ENCODE results near the gene CLTRN.
"Not testable (repeated sequence)": the region's sequence is repeated elsewhere in the genome, so short reads cannot be mapped to it uniquely, and the experiment has no call there.

Gene CLTRN, protein sequence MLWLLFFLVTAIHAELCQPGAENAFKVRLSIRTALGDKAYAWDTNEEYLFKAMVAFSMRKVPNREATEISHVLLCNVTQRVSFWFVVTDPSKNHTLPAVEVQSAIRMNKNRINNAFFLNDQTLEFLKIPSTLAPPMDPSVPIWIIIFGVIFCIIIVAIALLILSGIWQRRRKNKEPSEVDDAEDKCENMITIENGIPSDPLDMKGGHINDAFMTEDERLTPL

GRCh38 chrX:15664487-15665444 lies at the start of gene CLTRN:
Gene CLTRN, minus strand, starts transcription at chrX:15664805. Its CDS starts 30 bp downstream, at chrX:15664775.
- Histone ChIP-seq H3K4me2 (no peak within 1 kb of the TSS), H3K9ac (no peak within 1 kb of the TSS), H3K36me3 (no peaks in the 10 kb centered on the region), H3K4me3 (no peak within 1 kb of the TSS), H3K9me3 (replicated peaks in 1 of 11) (peaks cover 0 to 8% (median 0%) of the 10 kb centered on the region in 11 experiments; a peak in 3 of 22 replicates), H3K4me1 (no peaks in the 10 kb centered on the region), H4K20me1 (peaks cover 0 to 5% (median 0%) of the 10 kb centered on the region in 11 experiments; a peak in 4 of 22 replicates), H3K27me3 (peaks cover 97 to 100% (median 99%) of the 10 kb centered on the region in 11 experiments), H3K27ac (no peak within 1 kb of the TSS)
- TF ChIP-seq Cebpa-rat (IDR thresholded peaks at IDR 0.05) = no peak

- H3K27ac ChIP-seq; H3K4me3 ChIP-seq; H3K4me2 ChIP-seq; H3K4me1 ChIP-seq; H3K9me3 ChIP-seq (replicated peaks in 1 of 11); H3K9ac ChIP-seq: not testable (repeated sequence)
- peaks cover 11 to 44% (median 21%) of the 10 kb centered on the region in 11 experiments; a peak in 21 of 22 replicates for H3K36me3 ChIP-seq
- peaks cover 0 to 25% (median 5%) of the 10 kb centered on the region in 11 experiments; a peak in 7 of 22 replicates for H3K27me3 ChIP-seq
- peaks cover 0 to 50% (median 15%) of the 10 kb centered on the region in 11 experiments; a peak in 11 of 22 replicates for H4K20me1 ChIP-seq
Observed at GRCh38 chrX:15704273-15704672, 39.7 kb upstream of the CLTRN start.

DNA sequence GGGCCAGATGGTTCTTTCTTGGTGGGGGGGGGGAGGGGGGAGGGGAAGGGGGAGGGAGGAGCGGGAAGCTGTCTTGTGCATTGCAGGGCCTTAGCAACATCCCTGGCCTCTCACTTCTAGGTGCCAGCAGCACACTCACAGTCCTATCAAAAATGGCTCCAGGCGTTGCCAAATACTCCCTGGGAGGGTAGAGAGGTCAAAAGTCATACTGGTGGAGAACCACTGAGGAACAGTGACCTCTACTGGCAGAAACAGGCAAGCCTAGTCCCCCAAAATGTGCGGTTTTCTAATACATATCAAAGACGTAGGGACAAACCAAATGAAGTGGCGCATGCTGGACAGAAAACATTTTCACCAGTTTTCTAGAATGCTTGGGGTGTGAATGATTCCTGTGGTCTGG lies 39.2 kb upstream of the CLTRN start:
- H3K4me2 ChIP-seq; H3K27ac ChIP-seq; H3K4me1 ChIP-seq; H3K9me3 ChIP-seq (replicated peaks in 1 of 11); H3K4me3 ChIP-seq; H3K9ac ChIP-seq: not testable (repeated sequence)
- H4K20me1 ChIP-seq = peaks cover 0 to 50% (median 15%) of the 10 kb centered on the region in 11 experiments; a peak in 11 of 22 replicates
- peaks cover 0 to 25% (median 5%) of the 10 kb centered on the region in 11 experiments; a peak in 7 of 22 replicates for H3K27me3 ChIP-seq
- H3K36me3 ChIP-seq = peaks cover 11 to 47% (median 21%) of the 10 kb centered on the region in 11 experiments; a peak in 21 of 22 replicates

DNA sequence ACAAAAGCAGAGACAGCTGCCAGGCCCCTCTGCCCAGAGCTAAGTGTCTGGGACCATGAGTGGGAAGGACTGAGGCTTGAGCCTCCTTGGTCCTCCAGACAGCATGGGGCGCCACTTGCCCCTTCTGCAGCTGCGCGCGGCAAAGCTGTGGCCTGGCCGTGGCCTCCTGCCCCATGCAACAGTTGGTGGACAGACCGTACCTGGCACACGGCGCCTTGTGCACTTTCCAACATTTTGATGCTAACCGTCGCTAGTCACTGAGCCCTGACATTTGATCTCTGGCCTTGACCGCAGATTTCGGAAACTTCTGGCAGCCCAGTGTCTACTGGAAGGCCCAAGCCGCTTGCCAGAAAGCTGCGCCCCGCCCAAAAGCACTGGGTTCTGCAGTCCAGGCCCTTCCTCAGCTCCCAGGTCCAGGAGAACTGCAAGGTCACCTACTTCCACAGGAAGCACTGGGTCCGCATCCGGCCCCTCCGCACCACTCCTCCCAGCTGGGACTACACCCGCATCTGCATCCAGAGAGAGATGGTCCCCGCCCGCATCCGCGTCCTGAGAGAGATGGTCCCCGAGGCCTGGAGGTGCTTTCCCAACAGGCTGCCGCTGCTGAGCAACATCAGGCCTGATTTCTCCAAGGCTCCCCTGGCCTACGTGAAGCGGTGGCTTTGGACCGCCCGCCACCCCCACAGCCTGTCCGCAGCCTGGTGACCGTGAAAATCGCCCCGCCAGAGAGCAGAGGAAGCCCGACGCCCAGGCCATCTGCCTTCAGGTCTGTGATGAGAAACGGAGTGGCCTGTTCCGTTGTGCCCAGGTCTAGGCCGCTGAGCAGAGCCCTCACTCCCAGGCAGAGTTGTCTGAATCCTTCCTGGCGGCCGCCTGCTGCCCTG lies 38.1 kb upstream of the CLTRN start:
- no peak for TF ChIP-seq Cebpa-rat (IDR thresholded peaks at IDR 0.05)
- peaks cover 0 to 8% (median 0%) of the 10 kb centered on the region in 11 experiments; a peak in 5 of 22 replicates for H3K9me3 ChIP-seq (replicated peaks in 1 of 11)
- H3K4me3 ChIP-seq = no peak overlapping the region
- no peak overlapping the region for H3K4me2 ChIP-seq
- peaks cover 11 to 54% (median 23%) of the 10 kb centered on the region in 11 experiments; a peak in 21 of 22 replicates for H3K36me3 ChIP-seq
- H3K27me3 ChIP-seq = peaks cover 0 to 19% (median under 1%) of the 10 kb centered on the region in 11 experiments; a peak in 7 of 22 replicates
- H3K4me1 ChIP-seq = no peaks in the 10 kb centered on the region
- H3K9ac ChIP-seq = no peak overlapping the region
- H3K27ac ChIP-seq = no peak overlapping the region
- H4K20me1 ChIP-seq = peaks cover 0 to 40% (median 9%) of the 10 kb centered on the region in 11 experiments; a peak in 9 of 22 replicates

GRCh38 chrX:15696516-15696915 lies 31.9 kb upstream of the CLTRN start:
- H4K20me1 ChIP-seq = peaks cover 0 to 72% (median 42%) of the 10 kb centered on the region in 11 experiments; a peak in 20 of 22 replicates
- TF ChIP-seq Cebpa-rat (IDR thresholded peaks at IDR 0.05) = no peak
- H3K4me2 ChIP-seq = no peak overlapping the region
- peaks cover 0 to 7% (median 0%) of the 10 kb centered on the region in 11 experiments; a peak in 5 of 22 replicates for H3K9me3 ChIP-seq (replicated peaks in 1 of 11)
- peaks cover 0 to 19% (median 5%) of the 10 kb centered on the region in 11 experiments; a peak in 10 of 22 replicates for H3K27me3 ChIP-seq
- H3K9ac ChIP-seq = no peak overlapping the region
- no peak overlapping the region for H3K4me3 ChIP-seq
- H3K4me1 ChIP-seq = peaks cover 0 to 9% (median 3%) of the 10 kb centered on the region in 10 experiments; a peak in 7 of 20 replicates
- peaks cover 50 to 90% (median 66%) of the 10 kb centered on the region in 11 experiments for H3K36me3 ChIP-seq
- H3K27ac ChIP-seq = no peak overlapping the region

DNA sequence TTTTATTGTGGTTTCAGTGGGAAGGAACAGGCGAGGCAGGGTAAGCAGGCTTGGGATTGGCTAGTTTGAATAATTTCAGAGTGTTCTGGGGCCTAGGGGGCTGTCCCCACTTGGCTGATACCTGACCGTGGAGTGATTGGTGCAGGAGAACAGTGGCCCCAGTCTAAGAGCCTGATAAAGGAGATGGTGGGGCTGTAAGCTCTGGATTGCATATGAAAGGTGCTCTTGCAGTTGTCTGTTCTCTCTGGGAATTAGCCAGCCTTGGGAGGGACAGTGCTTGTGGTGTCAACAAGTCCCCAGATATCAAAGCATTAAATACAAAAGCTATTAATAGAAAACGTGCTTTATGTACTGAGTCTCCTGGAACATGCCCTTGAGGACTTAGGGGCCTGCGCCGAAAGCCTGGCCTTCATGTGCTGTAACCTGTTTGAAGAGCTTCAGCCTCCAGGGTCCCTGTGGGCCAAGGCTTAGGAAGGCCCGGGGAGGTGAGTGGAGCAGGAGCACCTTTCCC lies 30.4 kb upstream of the CLTRN start:
- Histone ChIP-seq H3K4me2 (peak overlapping the region in 2 of 11 experiments; percentile 36 to 46; a peak in 3 of 22 replicates), H3K9me3 (replicated peaks in 1 of 11) (peaks cover 0 to 7% (median 0%) of the 10 kb centered on the region in 11 experiments; a peak in 5 of 22 replicates), H4K20me1 (peaks cover 0 to 74% (median 55%) of the 10 kb centered on the region in 11 experiments; a peak in 20 of 22 replicates), H3K9ac (no peak overlapping the region), H3K4me1 (peaks cover 0 to 9% (median 3%) of the 10 kb centered on the region in 10 experiments; a peak in 7 of 20 replicates), H3K27ac (no peak overlapping the region), H3K27me3 (peaks cover 0 to 15% (median 5%) of the 10 kb centered on the region in 11 experiments; a peak in 10 of 22 replicates), H3K4me3 (no peak overlapping the region), H3K36me3 (peaks cover 65 to 92% (median 75%) of the 10 kb centered on the region in 11 experiments)
- no peak for TF ChIP-seq Cebpa-rat (IDR thresholded peaks at IDR 0.05)

GRCh38 chrX:15686818-15687685 lies 22.4 kb upstream of the CLTRN start:
- H3K4me2 ChIP-seq = no peak overlapping the region
- no peak overlapping the region for H3K4me3 ChIP-seq
- H3K9me3 ChIP-seq (replicated peaks in 1 of 11) = no peaks in the 10 kb centered on the region
- H3K27ac ChIP-seq = no peak overlapping the region
- 0 out of 22 replicates have a peak overlapping the region, but pooled peaks of 1 of the 11 experiments have one; percentile 13 for H3K9ac ChIP-seq
- peaks cover 30 to 60% (median 41%) of the 10 kb centered on the region in 11 experiments for H3K36me3 ChIP-seq
- H4K20me1 ChIP-seq = peaks cover 40 to 100% (median 95%) of the 10 kb centered on the region in 11 experiments; a peak in 21 of 22 replicates
- H3K4me1 ChIP-seq = 0 out of 20 replicates have a peak, but pooled peaks cover 0 to 7% (median 0%) of the 10 kb centered on the region in 10 experiments
- no peak for TF ChIP-seq Cebpa-rat (IDR thresholded peaks at IDR 0.05)
- peaks cover 7 to 35% (median 23%) of the 10 kb centered on the region in 11 experiments; a peak in 17 of 22 replicates for H3K27me3 ChIP-seq

Measured in BLaER1 treated with 17β-estradiol and CSF1 and Interleukin-3, amounts not matched to agents 10 nM and 100 nM (cell line).